NB4 (cell line): Measurements from ENCODE around the gene TMEM185B.

Experiments
- POLR2A ChIP-seq: IDR thresholded peaks from 2 replicates; pipeline ENCODE4 v1.6.1; 2011; ENCODE audit warnings: mild to moderate bottlenecking; ENCODE audit not compliant: insufficient read length; ENCODE audit errors: extremely low read depth
- TF ChIP-seq, protein P1 (sequence below): IDR thresholded peaks from one replicate; pipeline ENCODE4 v1.5.1; 2012; ENCODE audit warnings: low read depth, low read length
- TF ChIP-seq, protein P2 (sequence below): IDR thresholded peaks from 2 replicates; pipeline ENCODE4 v1.6.1; 2011; ENCODE audit warnings: low read depth, low read length

DNA sequence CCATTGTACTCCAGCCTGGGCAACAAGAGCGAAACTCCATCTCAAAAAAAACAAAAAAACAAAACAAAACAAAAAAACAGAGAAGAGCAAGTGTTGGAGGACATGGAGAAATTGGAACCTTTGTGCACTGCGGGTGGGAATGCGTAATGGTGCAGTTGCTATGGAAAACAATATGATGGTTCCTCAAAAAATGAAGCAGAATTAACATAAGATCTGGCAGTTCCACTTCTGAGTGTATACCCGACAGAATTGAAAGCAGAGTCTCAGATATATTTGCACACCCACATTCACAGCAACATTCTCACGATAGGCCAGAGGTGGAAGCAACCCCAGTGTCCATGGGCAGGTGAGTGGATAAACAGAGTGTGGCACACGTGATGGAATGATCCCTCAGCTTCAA is 18.5 kb upstream of the TMEM185B start:
- TF ChIP-seq, protein P1, sequence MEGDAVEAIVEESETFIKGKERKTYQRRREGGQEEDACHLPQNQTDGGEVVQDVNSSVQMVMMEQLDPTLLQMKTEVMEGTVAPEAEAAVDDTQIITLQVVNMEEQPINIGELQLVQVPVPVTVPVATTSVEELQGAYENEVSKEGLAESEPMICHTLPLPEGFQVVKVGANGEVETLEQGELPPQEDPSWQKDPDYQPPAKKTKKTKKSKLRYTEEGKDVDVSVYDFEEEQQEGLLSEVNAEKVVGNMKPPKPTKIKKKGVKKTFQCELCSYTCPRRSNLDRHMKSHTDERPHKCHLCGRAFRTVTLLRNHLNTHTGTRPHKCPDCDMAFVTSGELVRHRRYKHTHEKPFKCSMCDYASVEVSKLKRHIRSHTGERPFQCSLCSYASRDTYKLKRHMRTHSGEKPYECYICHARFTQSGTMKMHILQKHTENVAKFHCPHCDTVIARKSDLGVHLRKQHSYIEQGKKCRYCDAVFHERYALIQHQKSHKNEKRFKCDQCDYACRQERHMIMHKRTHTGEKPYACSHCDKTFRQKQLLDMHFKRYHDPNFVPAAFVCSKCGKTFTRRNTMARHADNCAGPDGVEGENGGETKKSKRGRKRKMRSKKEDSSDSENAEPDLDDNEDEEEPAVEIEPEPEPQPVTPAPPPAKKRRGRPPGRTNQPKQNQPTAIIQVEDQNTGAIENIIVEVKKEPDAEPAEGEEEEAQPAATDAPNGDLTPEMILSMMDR, result no peak
- TF ChIP-seq POLR2A, result no peak
- TF ChIP-seq, protein P2, sequence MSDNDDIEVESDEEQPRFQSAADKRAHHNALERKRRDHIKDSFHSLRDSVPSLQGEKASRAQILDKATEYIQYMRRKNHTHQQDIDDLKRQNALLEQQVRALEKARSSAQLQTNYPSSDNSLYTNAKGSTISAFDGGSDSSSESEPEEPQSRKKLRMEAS, result no peak
